Astrocyte of the cerebellum (primary cell): ENCODE measurements around the gene METTL1.

Experiments used
- DNase-seq: peaks from one replicate; pipeline ENCODE4 v3.0.0-alpha.2; 2011; ENCODE audit warnings: low read depth
- H3K4me3 ChIP-seq: 2 replicates; pipeline ENCODE4 v1.5.1; 2011; ENCODE audit warnings: mild to moderate bottlenecking, low read depth, low read length, moderate library complexity
- CTCF ChIP-seq: IDR thresholded peaks from 2 replicates; pipeline ENCODE4 v1.5.1; 2012; ENCODE audit warnings: low read length, low read depth, moderate library complexity, mild to moderate bottlenecking; ENCODE audit errors: missing control alignments
- in situ Hi-C: cut with HindIII; loops from 2 replicates; pipeline ENCODE4 v1.10.0; 2017; ENCODE audit warnings: low sequenced_read_pairs

METTL1 gene

DNA sequence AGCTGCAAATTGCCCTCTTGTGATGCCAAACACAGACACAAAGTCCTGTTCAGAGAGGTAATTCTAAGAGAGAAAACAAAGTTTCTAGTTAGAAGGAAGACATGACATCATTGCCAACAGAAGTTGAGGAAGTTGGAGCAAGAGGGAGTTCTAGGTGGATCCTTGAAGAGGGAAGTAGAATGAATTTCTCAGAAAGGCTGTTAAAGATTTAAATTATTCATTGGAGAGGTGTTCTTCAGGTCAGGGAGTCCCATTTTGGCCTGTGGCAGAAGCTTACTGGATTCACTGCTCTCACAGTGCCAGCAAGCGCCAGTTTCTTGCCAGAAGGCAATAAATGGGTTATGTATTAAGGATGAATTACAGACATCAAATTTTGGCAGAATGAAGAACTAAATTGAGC, 26.0 kb upstream of the METTL1 start:
- TF ChIP-seq CTCF: no peak
- H3K4me3 ChIP-seq: no peak overlapping the region
- DNase-seq: no peak
- in situ Hi-C loops: no loop called here

DNA sequence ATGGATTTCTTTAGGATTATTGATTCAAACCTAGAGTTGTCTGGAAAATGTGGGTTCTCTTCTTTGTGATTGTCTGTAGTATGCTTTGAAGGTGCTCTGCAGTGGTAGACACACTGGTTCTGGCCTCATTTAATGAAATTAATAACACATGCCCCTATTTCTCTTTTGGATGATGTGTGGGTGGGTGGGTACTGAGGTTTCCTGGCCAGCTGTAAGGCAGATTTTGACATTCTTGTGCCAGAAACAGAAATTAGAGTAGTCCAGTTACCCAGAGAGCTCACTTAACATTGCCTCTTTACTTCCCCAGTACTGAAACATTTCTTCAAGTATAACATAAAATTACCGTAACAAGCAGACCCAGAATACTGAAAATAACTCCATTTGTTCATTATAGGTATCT, 25.1 kb upstream of the METTL1 start:
- in situ Hi-C loops: no loop called here
- TF ChIP-seq CTCF: no peak
- H3K4me3 ChIP-seq: no peak overlapping the region
- DNase-seq: no peak

DNA sequence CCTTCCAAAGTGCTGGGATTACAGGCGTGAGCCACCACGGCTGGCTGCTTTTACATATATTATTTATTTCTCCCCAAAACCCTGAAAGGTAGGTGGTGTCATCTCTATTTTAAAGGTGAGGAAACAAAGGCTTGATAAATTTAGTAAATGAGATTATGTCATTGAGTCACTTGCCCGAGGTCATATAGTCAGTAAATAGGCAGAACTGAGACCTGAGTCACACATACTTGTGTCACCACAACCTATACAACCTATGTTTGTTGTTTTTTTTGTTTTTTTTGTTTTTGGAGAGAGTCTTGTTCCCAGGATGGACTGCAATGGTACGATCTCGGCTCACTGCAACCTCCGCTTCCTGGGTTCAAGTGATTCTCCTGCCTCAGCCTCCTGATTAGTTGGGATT, 23.4 kb upstream of the METTL1 start:
- H3K4me3 ChIP-seq: no peak overlapping the region
- no peak for DNase-seq
- TF ChIP-seq CTCF: no peak
- in situ Hi-C loops: no loop called here

DNA sequence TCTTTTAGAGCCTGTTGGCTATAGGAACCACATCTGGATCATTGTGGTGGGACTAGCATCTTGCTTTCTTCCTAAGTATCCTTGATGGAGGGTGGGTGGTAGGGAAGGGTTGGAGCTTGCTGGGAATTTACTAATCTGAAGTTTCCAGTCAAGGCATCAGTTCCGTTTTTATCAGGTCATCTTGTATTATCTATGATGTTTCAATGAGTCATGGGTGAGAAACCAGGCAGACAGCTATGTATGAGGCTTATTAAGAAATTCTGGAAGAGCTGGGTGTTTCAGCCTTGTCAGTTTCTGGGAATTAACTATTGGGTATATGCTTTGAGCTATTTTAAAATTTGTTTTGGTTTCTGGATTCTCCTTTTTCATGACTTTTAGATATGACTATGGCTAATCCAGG, 22.0 kb upstream of the METTL1 start:
- in situ Hi-C loops: no loop called here
- no peak for TF ChIP-seq CTCF
- DNase-seq: no peak
- no peak overlapping the region for H3K4me3 ChIP-seq

DNA sequence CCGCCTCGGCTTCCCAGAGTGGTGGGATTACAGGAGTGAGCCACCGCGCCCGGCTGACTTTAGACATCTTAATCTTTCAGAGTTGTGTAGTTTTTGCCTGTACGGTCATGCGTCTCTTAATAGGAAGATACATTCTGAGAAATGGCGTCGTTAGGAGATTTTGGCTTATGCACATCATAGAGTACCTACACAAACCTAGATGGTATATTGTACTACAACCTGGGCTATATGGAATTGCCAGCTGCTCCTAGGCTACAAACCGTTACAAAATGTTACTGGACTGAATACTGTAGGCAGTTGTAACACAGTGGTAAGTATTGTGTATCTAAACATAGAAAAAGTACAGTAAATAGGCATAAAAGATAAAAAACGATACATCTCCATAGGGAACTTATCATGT, 12.0 kb upstream of the METTL1 start:
- no peak overlapping the region for H3K4me3 ChIP-seq
- in situ Hi-C loops: no loop called here
- no peak for DNase-seq
- no peak for TF ChIP-seq CTCF

DNA sequence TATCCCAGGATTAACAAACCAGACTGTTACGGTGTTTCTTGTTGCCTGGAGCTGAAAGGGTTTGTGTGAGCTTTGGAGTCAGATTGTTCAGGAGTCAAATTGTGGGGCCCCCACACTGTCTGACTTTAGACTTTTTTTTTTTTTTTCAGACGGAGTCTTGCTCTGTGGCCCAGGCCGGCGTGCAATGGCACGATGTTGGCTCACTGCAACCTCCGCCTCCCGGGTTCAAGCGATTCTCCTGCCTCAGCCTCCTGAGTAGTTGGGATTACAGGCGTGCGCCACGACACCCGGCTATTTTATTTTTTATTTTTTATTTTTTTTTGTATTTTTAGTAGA, 11.5 kb upstream of the METTL1 start:
- peak overlapping the region; percentile 67 for H3K4me3 ChIP-seq
- TF ChIP-seq CTCF: no peak
- in situ Hi-C loops: no loop called here
- no peak for DNase-seq
